GM18861 (cell line): ENCODE results near the gene PSTPIP1.

Source experiments
- ATAC-seq: cut with Tn5 transposase; IDR thresholded peaks from one replicate; pipeline ENCODE4 v1.9.1; 2021; ENCODE audit not compliant: unreplicated experiment

Gene PSTPIP1

GRCh38 chr15:77067691-77068367 is 72.9 kb downstream of the PSTPIP1 start:
- ATAC-seq, result no peak

GRCh38 chr15:77068633-77069032 is 73.7 kb downstream of the PSTPIP1 start:
- ATAC-seq, result no peak

- no peak for ATAC-seq
Measured at GRCh38 chr15:77069521-77070121, 74.7 kb downstream of the PSTPIP1 start.

GRCh38 chr15:77070180-77070494 is 75.2 kb downstream of the PSTPIP1 start:
- ATAC-seq, result no peak

- ATAC-seq, result peak; percentile 76
Measured at GRCh38 chr15:77070495-77071304, 75.8 kb downstream of the PSTPIP1 start, which contains the start of gene TSPAN3. TSPAN3 (minus strand) TSS chr15:77071109; CDS start chr15:77070954, 155 bp downstream.

GRCh38 chr15:77071305-77072223 is 76.6 kb downstream of the PSTPIP1 start:
- no peak for ATAC-seq

- ATAC-seq, result no peak
Measured at GRCh38 chr15:77074350-77074749, 79.4 kb downstream of the PSTPIP1 start.

- ATAC-seq, result no peak
Measured at GRCh38 chr15:77075528-77075927, 80.6 kb downstream of the PSTPIP1 start.

GRCh38 chr15:77076323-77076915 is 81.5 kb downstream of the PSTPIP1 start:
- ATAC-seq, result no peak

GRCh38 chr15:77081971-77082370 is 87.0 kb downstream of the PSTPIP1 start:
- ATAC-seq, result no peak

- no peak for ATAC-seq
Measured at GRCh38 chr15:77083381-77084160, 88.6 kb downstream of the PSTPIP1 start.

- ATAC-seq, result no peak
Measured at GRCh38 chr15:77084436-77084835, 89.5 kb downstream of the PSTPIP1 start.

GRCh38 chr15:77085297-77085696 is 90.4 kb downstream of the PSTPIP1 start:
- ATAC-seq, result no peak
